HepG2 (cell line): ENCODE measurements around the gene TAS1R3. TPM values are rescaled to one million over a fixed set of nuclear protein-coding genes. Genes with fewer than 3 reads are reported as not detected.

Experiments used
- BHLHE40 ChIP-seq: IDR thresholded peaks from 2 replicates; pipeline ENCODE4 v1.6.1; 2011; ENCODE audit warnings: low read length, improper control_type of control experiment
- ETV5 ChIP-seq: IDR thresholded peaks from 2 replicates; pipeline ENCODE4 v1.6.1; 2018; ENCODE audit warnings: missing biosample characterization, missing genetic modification reagents, inconsistent platforms, borderline replicate concordance
- LRRFIP1 ChIP-seq: sonication (generic); formaldehyde crosslinking; conservative IDR thresholded peaks from 2 replicates; pipeline ENCODE4 v1.4.0; 2020; ENCODE audit warnings: missing genetic modification reagents
- MLLT10 ChIP-seq: sonication (generic); formaldehyde crosslinking; IDR thresholded peaks from 2 replicates; pipeline ENCODE4 v1.4.0; 2020; ENCODE audit warnings: missing genetic modification reagents
- RCOR2 ChIP-seq: IDR thresholded peaks from 2 replicates; pipeline ENCODE4 v1.6.1; 2016; ENCODE audit warnings: missing biosample characterization, missing genetic modification reagents
- SOX5 ChIP-seq: IDR thresholded peaks from 2 replicates; pipeline ENCODE4 v1.6.1; 2016; ENCODE audit warnings: borderline replicate concordance
- THAP9 ChIP-seq: sonication (generic); formaldehyde crosslinking; IDR thresholded peaks from 2 replicates; pipeline ENCODE4; 2020; ENCODE audit warnings: missing genetic modification reagents, mild to moderate bottlenecking, borderline replicate concordance
- ZBTB14 ChIP-seq: sonication (generic); formaldehyde crosslinking; IDR thresholded peaks from 2 replicates; pipeline ENCODE4 v1.4.0; 2020; ENCODE audit warnings: missing genetic modification reagents
- ZFY ChIP-seq: sonication (generic); formaldehyde crosslinking; IDR thresholded peaks from 2 replicates; pipeline ENCODE4 v1.4.0; 2020; ENCODE audit warnings: missing genetic modification reagents
- ZNF407 ChIP-seq: sonication (generic); formaldehyde crosslinking; IDR thresholded peaks from one replicate; pipeline ENCODE4 v1.5.1; 2020; ENCODE audit warnings: mild to moderate bottlenecking, missing genetic modification reagents; ENCODE audit errors: not compliant biosample characterization
- polyA plus RNA-seq, 8 experiments: library from polyadenylated mRNA; depleted of rRNA in 3 of 8; stranded (reverse) in 7 of 8; unstranded in 1 of 8; fragments of >200 nt; fragmentation: Illumina TruSeq in 4 of 8; extraction: Trizol in 4 of 8; gene quantifications; 2 replicates each; pipeline versions ENCODE4 v1.2.1 to v1.2.3, GENCODE V29; 2011 to 2016; ENCODE audit warnings: low read depth in 4 of 8, missing spikeins in 1 of 8, mixed read lengths in 1 of 8; ENCODE audit not compliant: insufficient read depth in 1 of 8
- total RNA-seq, 5 experiments: library from RNA; depleted of rRNA; stranded (reverse); fragments of >200 nt; fragmentation: Illumina TruSeq; extraction: Trizol; gene quantifications; 2 replicates each; pipeline ENCODE4 v1.2.3, GENCODE V29; 2016; ENCODE audit warnings: low read depth in 1 of 5

TAS1R3 gene
- total and polyA plus RNA-seq, 2 of the 13 experiments (the other 11 are each of a cell fraction or from before 2014, with no cell fraction given) = 0.13 to 0.15 TPM

GRCh38 chr1:1359664-1360468, 28.8 kb downstream of the TAS1R3 start (continued):
- TF ChIP-seq THAP9 (CRISPR knock-in tag) (no peak), RCOR2 (CRISPR knock-in tag) (0 out of 2 replicates have a peak, but pooled peaks have one; percentile 14), ZNF407 (CRISPR knock-in tag) (peak; percentile 50), MLLT10 (no peak), SOX5 (peak; percentile 91), LRRFIP1 (CRISPR knock-in tag) (no peak), ETV5 (CRISPR knock-in tag) (peak; percentile 11; the same call in 1 of the 2 replicates), ZFY (CRISPR knock-in tag) (peak; percentile 82), BHLHE40 (no peak), ZBTB14 (CRISPR knock-in tag) (0 out of 2 replicates have a peak, but pooled peaks have one; percentile 13)
